Breast epithelium (tissue), 4 donors: Measurements from ENCODE around the gene PSMA8. TPM values are rescaled to one million over a fixed set of nuclear protein-coding genes. Genes with fewer than 3 reads are reported as not detected.
"Not testable (repeated sequence)": the region's sequence is repeated elsewhere in the genome, so short reads cannot be mapped to it uniquely, and the experiment has no call there.

Experiments
- DNase-seq, 2 donors: peaks; one replicate each; pipeline ENCODE4 v3.0.0-alpha.2; 2019; ENCODE audit warnings: low spot score in 2 of 2
- H3K27ac ChIP-seq, 2 donors: fragments of 200-600 bp; sonication (generic) in 1 of 2; one replicate each; pipeline ENCODE4 v1.5.1; 2016 to 2019; ENCODE audit warnings: mild to moderate bottlenecking in 1 of 2
- H3K27me3 ChIP-seq, 2 donors: fragments of 200-600 bp; sonication (generic) in 1 of 2; one replicate each; pipeline versions ENCODE4 v1.5.1 to v1.6.0; 2017 to 2019; ENCODE audit warnings: control low read depth in 1 of 2, mild to moderate bottlenecking in 1 of 2
- H3K36me3 ChIP-seq: fragments of 200-600 bp; one replicate; pipeline ENCODE4 v1.5.1; 2019
- H3K4me1 ChIP-seq, 2 donors: fragments of 200-600 bp; sonication (generic); one replicate each; pipeline ENCODE4 v1.5.1; 2016 to 2019; ENCODE audit warnings: control low read depth in 1 of 2
- H3K4me3 ChIP-seq, 3 donors: fragments of 200-600 bp; sonication (generic); 1 replicate in 2 of 3; 2 replicates in 1 of 3; pipeline ENCODE4 v1.5.1; 2016 to 2019; ENCODE audit warnings: mild to moderate bottlenecking in 3 of 3, moderate library complexity in 2 of 3
- H3K9me3 ChIP-seq, 2 donors: fragments of 200-600 bp; sonication (generic) in 1 of 2; one replicate each; pipeline ENCODE4 v1.5.1; 2016 to 2019; ENCODE audit warnings: control low read depth in 1 of 2
- POLR2A ChIP-seq: fragments of 450-650 bp; IDR thresholded peaks from one replicate; pipeline ENCODE4 v1.6.1; 2016; ENCODE audit warnings: antibody characterized with exemption, mild to moderate bottlenecking, moderate library complexity
- POLR2AphosphoS5 ChIP-seq, 3 donors: sonication (generic); formaldehyde crosslinking; IDR thresholded peaks; one replicate each; pipeline ENCODE4 v1.6.1; 2017; ENCODE audit warnings: antibody characterized with exemption in 3 of 3
- intact Hi-C: fragments of 100-400 bp; cut with DNase I; formaldehyde crosslinking; loops from one replicate; pipeline ENCODE4 v1.15.1; 2023; ENCODE audit warnings: low total_unique reads
- total RNA-seq, 3 donors: library from RNA; depleted of rRNA; stranded (reverse); fragments of >200 nt; gene quantifications; one replicate each; pipeline ENCODE4 v1.1.0, GENCODE V29; 2016
- TF ChIP-seq, protein P1 (sequence below), 3 donors: fragments of 450-650 bp; IDR thresholded peaks; one replicate each; pipeline ENCODE4 v1.5.1; 2016 to 2017; ENCODE audit warnings: antibody characterized with exemption in 3 of 3, mild to moderate bottlenecking in 3 of 3, moderate library complexity in 3 of 3

PSMA8 gene
- total RNA-seq, 3 donors from 2014 or later = not detected

DNA sequence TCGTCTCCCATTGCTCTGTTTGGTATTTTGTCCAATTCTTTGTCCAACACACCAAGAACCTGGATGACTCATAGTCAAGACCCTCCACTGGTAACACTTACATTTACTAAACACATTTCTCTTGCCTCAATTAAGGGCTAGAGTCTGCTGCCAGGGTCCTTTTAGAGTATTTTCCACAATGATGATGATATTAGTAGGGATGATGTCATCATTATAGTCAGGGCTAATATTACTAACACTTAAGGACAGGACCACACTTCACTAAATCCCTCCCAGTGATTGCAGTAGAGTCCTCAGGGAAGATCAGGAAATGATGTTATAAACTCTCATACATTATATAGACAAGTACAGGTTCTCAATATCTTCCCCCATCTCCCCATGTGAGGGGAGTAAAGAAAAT, 29.6 kb upstream of the PSMA8 start:
- Histone ChIP-seq H3K36me3 (no peaks in the 10 kb centered on the region), H3K27me3 (no peaks in the 10 kb centered on the region), H3K9me3 (no peaks in the 10 kb centered on the region), H3K4me3 (no peak overlapping the region), H3K4me1 (no peaks in the 10 kb centered on the region), H3K27ac (no peak overlapping the region)
- intact Hi-C loops = no loop called here
- no peak for DNase-seq
- TF ChIP-seq POLR2AphosphoS5 (IDR thresholded peaks at IDR 0.05) (no peak), POLR2A (no peak)
- TF ChIP-seq, protein P1, sequence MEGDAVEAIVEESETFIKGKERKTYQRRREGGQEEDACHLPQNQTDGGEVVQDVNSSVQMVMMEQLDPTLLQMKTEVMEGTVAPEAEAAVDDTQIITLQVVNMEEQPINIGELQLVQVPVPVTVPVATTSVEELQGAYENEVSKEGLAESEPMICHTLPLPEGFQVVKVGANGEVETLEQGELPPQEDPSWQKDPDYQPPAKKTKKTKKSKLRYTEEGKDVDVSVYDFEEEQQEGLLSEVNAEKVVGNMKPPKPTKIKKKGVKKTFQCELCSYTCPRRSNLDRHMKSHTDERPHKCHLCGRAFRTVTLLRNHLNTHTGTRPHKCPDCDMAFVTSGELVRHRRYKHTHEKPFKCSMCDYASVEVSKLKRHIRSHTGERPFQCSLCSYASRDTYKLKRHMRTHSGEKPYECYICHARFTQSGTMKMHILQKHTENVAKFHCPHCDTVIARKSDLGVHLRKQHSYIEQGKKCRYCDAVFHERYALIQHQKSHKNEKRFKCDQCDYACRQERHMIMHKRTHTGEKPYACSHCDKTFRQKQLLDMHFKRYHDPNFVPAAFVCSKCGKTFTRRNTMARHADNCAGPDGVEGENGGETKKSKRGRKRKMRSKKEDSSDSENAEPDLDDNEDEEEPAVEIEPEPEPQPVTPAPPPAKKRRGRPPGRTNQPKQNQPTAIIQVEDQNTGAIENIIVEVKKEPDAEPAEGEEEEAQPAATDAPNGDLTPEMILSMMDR (IDR thresholded peaks at IDR 0.05) = no peak

DNA sequence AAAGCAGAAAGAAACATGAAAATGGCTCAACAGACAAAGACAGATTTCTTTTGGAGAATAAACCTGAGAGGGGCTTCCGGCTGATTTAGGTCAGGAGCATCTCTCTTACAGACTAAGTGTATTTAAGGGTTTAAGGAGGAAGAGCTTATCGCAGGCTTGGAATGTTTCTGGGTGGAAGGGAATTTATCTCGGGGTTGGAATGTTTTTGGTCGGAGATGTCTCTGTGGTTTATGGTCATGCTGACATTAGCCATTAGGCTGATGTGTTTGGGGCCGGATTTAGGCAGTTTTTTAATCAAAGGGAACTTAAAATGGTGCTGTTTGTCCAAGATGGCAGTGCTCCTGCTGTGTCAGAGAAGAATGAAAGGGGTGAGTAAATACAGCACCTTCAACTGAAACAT, 14.4 kb upstream of the PSMA8 start:
- H3K4me1 ChIP-seq = no peaks in the 10 kb centered on the region
- intact Hi-C loops = no loop called here
- no peak overlapping the region for H3K27ac ChIP-seq
- no peaks in the 10 kb centered on the region for H3K36me3 ChIP-seq
- TF ChIP-seq, protein P1 (IDR thresholded peaks at IDR 0.05) = no peak
- no peak for TF ChIP-seq POLR2AphosphoS5 (IDR thresholded peaks at IDR 0.05)
- no peak for TF ChIP-seq POLR2A
- no peak for DNase-seq
- no peaks in the 10 kb centered on the region for H3K9me3 ChIP-seq
- no peaks in the 10 kb centered on the region for H3K27me3 ChIP-seq
- no peak overlapping the region for H3K4me3 ChIP-seq

DNA sequence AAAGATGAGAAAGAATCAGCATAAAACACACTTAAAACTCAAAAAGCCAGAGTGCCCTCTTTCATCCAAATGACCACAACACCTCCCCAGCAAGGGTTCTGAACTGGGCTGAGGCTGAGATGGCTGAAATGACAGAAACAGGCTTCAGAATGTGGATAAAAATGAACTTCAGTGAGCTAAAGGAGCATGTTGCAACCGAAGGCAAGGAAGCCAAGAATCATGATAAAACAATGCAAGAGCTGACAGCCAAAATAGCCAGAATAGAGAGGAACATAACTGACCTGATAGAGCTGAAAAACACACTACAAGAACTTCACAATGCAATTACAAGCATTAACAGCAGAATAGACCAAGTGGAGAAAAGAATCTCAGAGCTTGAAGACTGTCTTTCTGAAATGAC, 12.2 kb upstream of the PSMA8 start:
- H3K4me3 ChIP-seq = no peak overlapping the region
- H3K9me3 ChIP-seq = no peaks in the 10 kb centered on the region
- no peaks in the 10 kb centered on the region for H3K36me3 ChIP-seq
- H3K27me3 ChIP-seq = no peaks in the 10 kb centered on the region
- H3K27ac ChIP-seq = no peak overlapping the region
- intact Hi-C loops = no loop called here
- TF ChIP-seq POLR2AphosphoS5 (IDR thresholded peaks at IDR 0.05) = no peak
- TF ChIP-seq, protein P1 (IDR thresholded peaks at IDR 0.05) = no peak
- TF ChIP-seq POLR2A = no peak
- H3K4me1 ChIP-seq = no peaks in the 10 kb centered on the region
- no peak for DNase-seq

DNA sequence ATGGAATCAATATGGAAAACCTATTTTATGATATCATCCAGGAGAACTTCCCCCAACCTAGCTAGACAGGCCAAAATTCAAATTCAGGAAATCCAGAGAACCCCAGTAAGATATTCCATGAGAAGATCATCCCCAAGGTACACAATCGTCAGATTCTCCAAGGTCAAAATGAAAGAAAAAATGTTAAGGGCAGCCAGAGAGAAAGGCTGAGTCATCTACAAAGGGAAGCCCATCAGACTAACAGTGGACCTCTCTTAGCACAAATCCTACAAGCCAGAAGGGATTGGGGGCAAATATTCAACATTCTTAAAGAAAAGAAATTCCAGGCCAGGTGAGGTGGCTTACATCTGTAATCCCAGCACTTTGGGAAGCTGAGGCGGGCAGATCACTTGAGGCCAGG, 11.7 kb upstream of the PSMA8 start:
- H3K4me1 ChIP-seq, H3K27ac ChIP-seq, H3K27me3 ChIP-seq, H3K9me3 ChIP-seq, H3K36me3 ChIP-seq, H3K4me3 ChIP-seq, DNase-seq, intact Hi-C loops: not testable (repeated sequence)

DNA sequence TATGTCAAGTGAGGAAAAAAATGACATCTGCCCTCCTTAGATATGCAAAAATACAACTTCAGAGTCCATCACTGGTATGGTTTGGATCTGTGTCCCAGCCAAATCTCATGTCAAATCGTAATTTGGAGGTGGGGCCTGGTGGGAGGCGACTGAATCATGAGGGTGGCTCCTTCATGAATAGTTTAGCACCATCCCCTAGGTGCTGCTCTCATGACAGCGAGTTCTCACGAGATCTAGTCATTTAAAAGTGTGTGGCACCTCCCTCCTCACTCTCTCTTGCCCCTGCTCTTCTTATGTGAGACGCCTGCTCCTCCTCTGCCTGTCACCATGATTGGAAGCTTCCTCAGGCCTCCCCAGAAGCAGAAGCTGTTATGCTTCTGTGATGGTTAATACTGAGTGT, 5.9 kb upstream of the PSMA8 start:
- DNase-seq = no peak
- TF ChIP-seq POLR2AphosphoS5 (IDR thresholded peaks at IDR 0.05) = no peak
- no peak for TF ChIP-seq POLR2A
- TF ChIP-seq, protein P1 (IDR thresholded peaks at IDR 0.05) = no peak
- Histone ChIP-seq H3K4me3 (no peak overlapping the region), H3K4me1 (no peaks in the 10 kb centered on the region), H3K36me3 (no peaks in the 10 kb centered on the region), H3K9me3 (no peaks in the 10 kb centered on the region), H3K27me3 (no peaks in the 10 kb centered on the region), H3K27ac (no peak overlapping the region)
- intact Hi-C loops = loop anchor here (5.0 kb wide), 1 partner anchor 1325 kb away; no protein-coding TSS in a partner anchor

DNA sequence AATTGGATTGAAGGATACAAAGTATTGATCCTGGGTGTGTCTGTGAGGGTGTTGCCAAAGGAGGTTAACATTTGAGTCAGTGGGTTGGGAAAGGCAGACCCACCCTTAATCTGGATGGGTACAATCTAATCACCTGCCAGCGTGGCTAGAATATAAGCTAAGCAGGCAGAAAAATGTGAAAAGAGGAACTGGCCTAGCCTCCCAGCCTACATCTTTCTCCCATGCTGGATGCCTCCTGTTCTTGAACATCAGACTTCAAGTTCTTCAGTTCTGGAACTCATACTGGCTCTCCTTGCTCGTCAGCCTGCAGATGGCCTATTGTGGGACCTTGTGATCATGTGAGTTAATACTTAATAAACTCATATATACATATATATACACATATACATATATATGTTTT, 5.5 kb upstream of the PSMA8 start:
- intact Hi-C loops = loop anchor here (5.0 kb wide), 1 partner anchor 1324 kb away; no protein-coding TSS in a partner anchor
- not testable (repeated sequence) for H3K36me3 ChIP-seq, H3K27me3 ChIP-seq, H3K9me3 ChIP-seq, H3K4me1 ChIP-seq, H3K4me3 ChIP-seq, H3K27ac ChIP-seq, DNase-seq
